HG03442 (cell line): ENCODE results near the gene ELAVL3.
"Not testable (repeated sequence)": the region's sequence is repeated elsewhere in the genome, so short reads cannot be mapped to it uniquely, and the experiment has no call there.

Source experiments
- ATAC-seq: cut with Tn5 transposase; IDR thresholded peaks from one replicate; pipeline ENCODE4 v1.9.1; 2021; ENCODE audit warnings: mild to moderate bottlenecking, moderate library complexity; ENCODE audit not compliant: unreplicated experiment

ELAVL3 gene

DNA sequence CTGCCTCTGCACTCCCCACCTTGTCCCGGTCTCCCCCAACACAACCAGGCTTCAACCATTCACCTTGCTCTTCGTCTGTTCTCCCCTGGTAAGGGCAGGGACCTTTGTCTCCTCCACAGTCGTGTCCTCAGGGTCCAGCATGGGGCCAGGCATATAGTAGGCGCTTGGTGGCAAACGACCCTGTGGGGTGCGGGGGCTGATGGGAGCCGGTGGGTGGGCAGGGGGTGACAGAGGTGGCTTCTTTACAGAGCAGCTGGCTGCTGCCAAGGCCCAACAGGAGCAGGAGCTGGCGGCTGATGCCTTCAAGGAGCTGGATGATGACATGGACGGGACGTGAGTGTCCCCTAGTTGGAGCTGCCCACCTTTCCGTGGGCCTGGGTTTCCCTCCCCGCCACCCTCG lies 35.7 kb downstream of the ELAVL3 start:
- ATAC-seq, result no peak

GRCh38 chr19:11444059-11444458 lies 36.8 kb downstream of the ELAVL3 start:
- no peak for ATAC-seq

DNA sequence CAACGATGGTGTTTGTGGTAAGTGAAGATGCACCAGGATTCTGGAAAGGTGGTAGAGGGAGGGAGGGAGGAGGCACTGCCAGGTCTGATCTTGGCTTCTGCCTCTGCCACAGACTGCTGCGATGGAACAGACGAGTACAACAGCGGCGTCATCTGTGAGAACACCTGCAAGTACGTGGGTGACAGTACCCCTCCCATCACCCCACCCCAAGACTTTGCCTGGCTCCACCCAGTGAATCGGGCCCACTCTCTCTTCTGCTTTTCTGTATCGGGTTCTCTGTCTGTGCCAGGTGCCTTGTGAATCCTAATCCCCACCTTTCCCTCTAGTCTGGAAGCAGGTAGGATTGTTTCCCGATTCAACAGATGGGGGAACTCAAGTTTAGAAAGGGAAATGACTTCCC lies 42.9 kb downstream of the ELAVL3 start:
- no peak for ATAC-seq

DNA sequence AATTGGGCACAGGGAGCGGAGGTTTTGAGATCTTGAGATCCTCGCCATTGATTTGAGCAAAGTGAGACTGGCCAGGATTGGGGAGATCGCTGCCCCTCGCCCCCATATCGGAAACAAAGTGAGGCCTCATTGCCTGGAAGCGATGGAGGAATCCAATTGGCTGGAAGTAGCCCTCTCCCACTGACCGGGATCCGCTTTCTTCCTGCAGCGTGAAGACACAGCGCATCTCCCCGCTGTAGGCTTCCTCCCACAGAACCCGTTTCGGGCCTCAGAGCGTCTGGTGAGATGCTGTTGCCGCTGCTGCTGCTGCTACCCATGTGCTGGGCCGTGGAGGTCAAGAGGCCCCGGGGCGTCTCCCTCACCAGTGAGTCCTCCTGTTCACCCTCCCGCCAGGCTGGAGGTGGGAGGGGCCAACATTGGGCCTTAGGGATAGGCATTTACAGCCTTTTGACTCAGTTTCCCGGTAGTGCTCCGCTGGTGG lies 45.0 kb downstream of the ELAVL3 start:
- ATAC-seq, result no peak

GRCh38 chr19:11435057-11435832 lies 45.6 kb downstream of the ELAVL3 start, which contains the start of the genes ODAD3 and PRKCSH:
ODAD3 (minus strand) TSS chr19:11435121; CDS start chr19:11435016, 105 bp downstream.
PRKCSH (plus strand) TSS chr19:11435635; CDS start chr19:11436118, 483 bp downstream.
- peak; percentile 86 for ATAC-seq

- peak; percentile 13 for ATAC-seq
These were observed 46.2 kb downstream of the ELAVL3 start for GRCh38 chr19:11434703-11435056.

DNA sequence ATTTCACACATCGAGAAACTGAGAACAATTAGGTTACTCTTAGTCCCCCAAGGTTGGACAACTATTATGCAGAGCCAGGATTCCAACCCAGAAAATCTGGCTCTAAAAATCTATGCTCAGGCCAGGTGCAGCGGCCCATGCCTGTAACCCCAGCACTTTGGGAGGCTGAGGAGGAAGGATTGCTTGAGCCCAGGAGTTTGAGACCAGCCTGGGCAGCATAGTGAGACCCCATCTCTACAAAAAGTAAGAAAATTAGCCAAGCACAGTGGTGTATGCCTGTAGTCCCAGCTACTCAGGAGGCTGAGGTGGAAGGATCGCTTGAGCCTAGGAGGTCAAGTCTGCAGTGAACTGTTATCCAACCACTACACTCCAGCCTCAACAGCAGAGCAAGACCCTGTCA lies 47.3 kb downstream of the ELAVL3 start:
- ATAC-seq, result not testable (repeated sequence)

DNA sequence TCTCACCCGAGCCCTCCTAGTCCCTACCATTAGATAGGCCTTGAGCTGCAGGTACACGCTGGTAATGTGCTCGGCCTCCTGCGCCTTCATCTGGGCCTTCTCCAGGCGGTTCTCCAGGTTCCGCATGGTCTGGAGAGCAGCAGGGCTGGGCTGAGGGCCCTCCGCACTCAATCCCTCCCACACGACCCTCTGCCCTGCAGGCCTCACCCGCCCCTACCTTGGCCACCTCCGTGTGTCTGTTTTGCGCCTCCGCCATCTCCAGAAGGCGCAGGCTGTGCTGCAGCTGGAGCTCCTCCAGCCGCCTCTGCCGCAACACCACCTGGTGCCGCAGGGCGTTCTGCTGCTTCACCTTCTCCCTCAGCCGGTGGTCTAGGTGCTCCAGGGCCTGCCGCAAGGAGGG lies 54.2 kb downstream of the ELAVL3 start:
- no peak for ATAC-seq

DNA sequence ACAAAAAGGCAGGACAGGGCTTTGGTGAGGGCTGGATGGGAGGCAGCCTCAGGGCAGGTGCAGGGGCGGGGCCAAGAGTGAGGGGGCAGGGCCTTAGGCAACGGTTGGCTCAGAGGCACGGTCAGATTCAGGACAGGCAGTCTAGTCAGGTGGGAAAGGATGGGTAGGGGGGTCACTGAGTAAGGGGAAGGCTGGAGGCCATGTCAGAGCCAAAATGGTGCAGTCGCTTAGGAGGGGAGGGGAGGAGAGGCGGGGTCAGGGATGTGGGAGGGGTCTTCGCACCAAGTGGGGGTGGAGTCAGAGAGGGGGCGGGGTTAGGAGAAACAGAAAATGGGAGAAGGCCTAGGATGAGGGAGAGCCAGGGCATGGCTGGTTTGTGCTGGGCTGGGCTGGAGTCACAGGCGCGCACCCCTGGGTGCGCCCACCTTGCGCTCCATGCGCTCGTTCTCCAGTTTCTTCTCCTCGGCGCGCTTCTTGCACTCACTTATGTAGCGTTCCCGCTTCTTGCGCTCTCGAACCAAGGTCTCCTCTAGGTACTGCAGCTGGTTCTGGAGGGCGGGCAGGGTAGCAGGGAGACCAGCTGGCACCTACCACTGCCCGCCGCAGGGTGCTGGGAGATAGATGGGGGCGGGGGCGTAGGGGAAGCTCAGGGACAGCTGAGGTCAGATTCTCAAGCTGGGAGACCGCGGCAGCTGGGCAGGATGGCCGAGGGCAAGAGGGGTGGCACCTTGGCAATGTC lies 55.0 kb downstream of the ELAVL3 start:
- ATAC-seq, result no peak

GRCh38 chr19:11423791-11424181 lies 57.1 kb downstream of the ELAVL3 start:
- ATAC-seq, result no peak

DNA sequence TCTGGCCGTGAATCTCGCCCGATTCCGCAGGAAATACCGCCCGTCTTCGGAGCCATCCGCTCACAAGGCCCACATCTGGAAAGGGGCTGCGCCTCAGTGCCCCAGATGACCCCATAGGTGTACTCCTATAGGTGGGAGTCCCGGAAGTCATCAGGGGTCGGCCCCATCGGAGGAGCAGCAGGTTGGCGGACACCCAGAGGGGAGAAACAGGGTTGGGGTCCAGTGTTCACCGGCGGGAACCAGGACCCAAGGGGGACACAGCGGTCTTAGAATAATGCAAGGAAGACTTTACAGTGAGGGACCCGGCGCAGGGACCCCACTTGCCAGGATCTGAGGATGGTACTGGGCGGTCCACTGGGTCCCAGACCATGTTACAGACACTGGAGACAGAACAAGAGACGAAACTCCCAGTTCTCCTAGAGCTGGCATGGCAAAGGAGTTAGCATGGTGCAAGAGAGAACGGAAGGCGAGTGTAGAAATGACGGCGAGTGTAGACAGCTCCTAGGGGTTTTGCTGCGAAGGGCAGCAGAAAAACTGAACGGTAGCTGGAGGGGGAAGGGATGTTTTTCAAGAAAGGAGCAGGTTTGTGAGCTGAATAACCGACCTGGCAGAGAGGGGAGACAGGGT lies 57.6 kb downstream of the ELAVL3 start:
- ATAC-seq, result no peak

- no peak for ATAC-seq
These were observed 58.4 kb downstream of the ELAVL3 start for GRCh38 chr19:11422163-11423065.

DNA sequence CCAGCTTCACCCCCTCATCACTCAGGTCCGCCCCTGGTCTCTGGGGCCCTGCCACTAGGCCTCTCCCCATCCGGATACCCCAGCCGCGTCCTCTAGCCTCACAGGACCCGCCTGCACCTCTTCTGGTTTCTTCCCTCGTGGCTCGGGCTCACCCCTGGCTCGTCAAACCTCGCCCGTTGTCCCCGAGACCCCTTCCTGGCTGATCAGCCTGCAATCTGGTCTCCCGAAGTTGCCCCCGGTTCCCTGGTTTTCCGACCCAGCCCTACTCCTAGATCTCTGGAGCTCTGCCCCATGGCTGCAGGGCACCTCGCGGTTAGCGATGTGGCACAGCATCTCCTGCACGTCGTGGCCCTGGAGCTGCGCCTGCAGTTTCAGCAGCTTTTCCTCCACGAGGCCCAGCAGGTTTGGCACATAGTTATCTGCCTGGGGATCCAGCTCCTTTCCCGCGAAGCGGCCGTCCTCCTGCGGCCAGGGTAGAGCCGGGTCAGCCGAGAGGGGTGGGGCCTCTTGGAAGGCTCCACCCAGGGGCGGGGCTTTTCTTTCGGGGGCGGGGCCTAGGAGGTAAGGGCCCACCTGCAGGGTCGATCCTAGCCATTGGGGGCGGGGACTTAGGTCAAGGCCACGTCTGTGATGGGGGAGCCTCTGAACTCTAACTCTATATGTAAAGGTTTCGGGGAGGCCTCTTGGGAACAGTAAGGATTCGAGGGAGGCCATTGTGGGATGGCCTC lies 59.3 kb downstream of the ELAVL3 start:
- no peak for ATAC-seq

DNA sequence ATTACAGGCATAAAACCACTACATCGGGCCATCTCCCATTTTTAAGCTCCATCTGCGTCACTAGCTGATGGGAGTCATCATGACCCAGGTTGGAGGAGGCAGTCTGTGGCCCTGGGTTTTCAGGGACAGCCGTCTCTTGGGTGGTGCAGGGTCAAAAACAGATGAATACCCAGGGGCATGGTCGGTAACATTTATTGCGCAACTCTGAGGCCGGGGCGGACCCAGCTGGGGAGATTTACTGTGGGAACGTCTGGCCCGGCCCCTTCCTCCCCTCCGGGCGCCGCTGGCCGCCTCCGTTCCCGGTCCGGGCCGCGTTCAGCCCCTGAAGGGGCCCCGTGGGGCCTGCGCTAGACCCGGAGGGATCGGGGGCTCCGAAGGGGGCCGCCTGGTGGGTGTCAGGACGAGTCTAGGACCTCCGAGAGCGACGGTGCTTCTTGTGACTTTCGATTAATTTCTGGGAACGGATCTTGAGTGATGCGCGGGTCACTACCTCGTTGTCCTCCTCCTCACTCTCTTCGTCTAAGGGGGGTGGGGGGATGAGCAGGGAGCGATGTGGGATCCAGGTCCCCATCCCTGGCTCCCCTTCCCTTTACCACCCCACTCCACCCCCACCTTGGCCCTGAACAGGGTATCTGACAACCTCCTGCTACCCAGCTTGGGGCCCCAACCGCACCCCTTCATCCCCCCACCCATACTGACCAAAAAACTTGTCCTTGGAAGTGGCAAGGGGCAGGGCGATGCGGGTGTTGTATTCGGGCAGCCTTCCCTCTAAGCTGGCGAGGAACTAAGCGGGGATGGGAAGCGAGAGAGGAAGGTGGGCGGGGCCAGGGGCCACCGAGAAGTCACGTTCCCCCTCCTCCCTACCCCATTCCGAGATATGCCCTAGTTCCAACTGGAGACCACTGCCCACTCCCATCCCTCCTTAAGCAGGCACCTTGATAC lies 60.1 kb downstream of the ELAVL3 start:
- ATAC-seq, result no peak

DNA sequence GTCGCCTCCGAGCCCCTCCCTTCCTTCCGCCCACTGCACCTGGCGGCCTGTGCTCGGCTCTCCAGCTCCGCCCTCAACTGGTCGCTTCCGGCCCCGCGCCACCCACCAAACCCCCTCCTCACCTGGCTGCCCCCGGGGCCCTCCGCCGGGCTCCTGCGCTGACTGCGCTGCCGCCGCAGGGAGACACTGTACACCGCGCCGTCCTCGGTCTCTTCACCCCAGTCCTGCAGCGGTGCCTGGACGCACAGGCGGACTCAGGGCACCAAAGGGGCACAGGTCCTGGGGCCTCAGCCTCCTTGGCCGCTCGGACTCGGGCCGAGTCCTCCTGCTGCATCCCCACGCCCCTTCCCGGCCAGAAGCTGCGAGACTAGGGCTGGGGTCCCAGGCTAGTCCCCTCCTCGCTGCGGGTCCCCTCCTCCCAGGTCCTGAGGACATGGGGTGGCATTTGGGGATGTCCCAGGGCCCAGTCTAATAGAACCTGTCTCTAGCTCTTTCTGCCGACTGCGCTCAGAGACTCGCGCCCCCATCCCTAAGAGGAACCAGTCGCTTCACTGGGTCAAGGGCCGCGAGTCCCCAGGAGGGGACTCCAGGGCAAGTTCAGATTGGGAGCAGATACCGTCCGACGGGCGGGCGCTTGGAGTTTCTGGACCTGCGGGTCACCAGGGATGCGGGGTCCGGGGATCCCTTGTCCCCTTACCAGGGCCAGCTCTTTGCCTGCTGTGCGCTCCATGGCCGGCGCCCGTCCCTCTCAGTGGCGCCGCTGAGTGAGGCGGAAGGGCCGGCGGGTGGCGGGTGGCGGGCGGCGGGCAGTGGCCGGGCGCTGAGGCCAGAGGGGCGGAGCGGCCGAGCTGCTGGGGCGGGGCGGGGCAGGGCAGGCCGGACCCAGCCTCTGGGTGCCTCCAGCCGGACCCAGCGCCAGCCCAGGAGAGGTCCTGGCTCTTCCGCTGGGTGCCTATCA lies 62.0 kb downstream of the ELAVL3 start, which contains the start of gene RGL3:
Gene RGL3 (minus strand): TSS at position 766 of the 958 bp plus-strand sequence. CDS start 36 bp downstream, at position 730.
- no peak for ATAC-seq

DNA sequence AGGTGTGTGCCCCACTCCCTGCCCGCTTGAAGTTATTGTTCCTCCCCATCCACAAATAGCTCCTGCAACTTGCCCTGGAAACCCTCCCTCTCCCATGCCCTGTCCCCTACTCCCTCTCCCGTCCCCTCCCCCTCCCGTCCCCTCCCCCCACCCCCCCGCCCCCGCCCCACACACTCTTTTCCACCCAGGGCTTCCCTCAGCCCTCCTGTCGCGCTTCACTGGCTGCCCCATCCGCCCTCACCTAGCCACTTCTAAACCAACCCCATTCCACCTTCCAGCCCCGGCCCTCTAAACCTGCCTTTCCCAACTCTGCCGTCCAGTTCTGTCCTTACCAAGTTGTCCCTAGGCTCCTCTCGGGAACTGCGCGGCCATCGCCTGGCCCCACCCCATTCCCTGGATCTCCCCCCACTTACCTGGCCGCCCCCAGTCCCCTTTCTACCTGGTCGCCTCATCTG lies 62.7 kb downstream of the ELAVL3 start:
- no peak for ATAC-seq

GRCh38 chr19:11416346-11417052 lies 64.3 kb downstream of the ELAVL3 start:
- no peak for ATAC-seq
